ENCODE data around the gene BRK1.

DNA sequence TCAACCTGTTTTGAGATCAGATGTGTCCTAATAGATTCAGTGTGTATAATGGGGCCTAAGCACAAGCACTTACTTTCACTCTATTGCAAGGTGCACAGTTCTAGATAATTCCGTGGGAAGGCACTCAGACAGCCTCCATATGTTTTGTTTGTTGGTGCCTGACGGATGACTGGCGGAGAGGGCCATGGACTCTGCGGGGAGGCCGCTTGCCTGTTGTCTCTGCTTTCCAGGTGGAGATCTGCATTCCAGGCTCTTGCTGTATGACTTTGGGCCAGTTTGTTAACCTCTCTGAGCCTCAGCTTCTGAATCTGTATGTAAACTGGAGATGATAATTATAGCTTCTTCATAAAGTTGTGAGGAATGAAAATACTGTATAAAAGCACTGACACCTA is 50.7 kb downstream of the BRK1 start:
- TF ChIP-seq, protein P1, sequence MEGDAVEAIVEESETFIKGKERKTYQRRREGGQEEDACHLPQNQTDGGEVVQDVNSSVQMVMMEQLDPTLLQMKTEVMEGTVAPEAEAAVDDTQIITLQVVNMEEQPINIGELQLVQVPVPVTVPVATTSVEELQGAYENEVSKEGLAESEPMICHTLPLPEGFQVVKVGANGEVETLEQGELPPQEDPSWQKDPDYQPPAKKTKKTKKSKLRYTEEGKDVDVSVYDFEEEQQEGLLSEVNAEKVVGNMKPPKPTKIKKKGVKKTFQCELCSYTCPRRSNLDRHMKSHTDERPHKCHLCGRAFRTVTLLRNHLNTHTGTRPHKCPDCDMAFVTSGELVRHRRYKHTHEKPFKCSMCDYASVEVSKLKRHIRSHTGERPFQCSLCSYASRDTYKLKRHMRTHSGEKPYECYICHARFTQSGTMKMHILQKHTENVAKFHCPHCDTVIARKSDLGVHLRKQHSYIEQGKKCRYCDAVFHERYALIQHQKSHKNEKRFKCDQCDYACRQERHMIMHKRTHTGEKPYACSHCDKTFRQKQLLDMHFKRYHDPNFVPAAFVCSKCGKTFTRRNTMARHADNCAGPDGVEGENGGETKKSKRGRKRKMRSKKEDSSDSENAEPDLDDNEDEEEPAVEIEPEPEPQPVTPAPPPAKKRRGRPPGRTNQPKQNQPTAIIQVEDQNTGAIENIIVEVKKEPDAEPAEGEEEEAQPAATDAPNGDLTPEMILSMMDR (IDR thresholded peaks at IDR 0.05; ENCODE audit: insufficient read depth, low read length, poor library complexity, severe bottlenecking): no peak
- TF ChIP-seq EZH2phosphoT487 (conservative IDR thresholded peaks at IDR 0.05; ENCODE audit: low read length): no peak

Measured in SU-DHL-6 (cell line).